ENCODE data around the gene TST. TPM values are rescaled to one million over a fixed set of nuclear protein-coding genes. Genes with fewer than 3 reads are reported as not detected.

TST gene
- polyA plus RNA-seq, 1 experiment = 26.3 TPM

- no peak for TF ChIP-seq CTCF (IDR thresholded peaks at IDR 0.05; ENCODE audit: low read depth, low read length)
- ChIA-PET POLR2A (no interaction called here), CTCF (interaction anchor here (0.8 kb wide), 1 partner anchor 10 kb away, joined by 4 read pairs; no protein-coding TSS in a partner anchor)
- Histone ChIP-seq H3K27me3 (ENCODE audit: control insufficient read depth, insufficient read depth, low read length) (peaks cover 8% of the 10 kb centered on the region), H3K9me3 (ENCODE audit: control insufficient read depth, insufficient read depth, low read length) (no peaks in the 10 kb centered on the region), H3K27ac (ENCODE audit: low read depth, low read length) (no peak overlapping the region), H3K4me3 (ENCODE audit: low read depth, low read length) (no peak overlapping the region)
- DNase-seq (ENCODE audit: low read depth, low spot score) = no peak
Observed at GRCh38 chr22:37011472-37011871, 7.8 kb downstream of the TST start.

GRCh38 chr22:37010976-37011375 lies 8.3 kb downstream of the TST start:
- ChIA-PET CTCF (interaction anchor here (0.8 kb wide), 1 partner anchor 11 kb away, joined by 4 read pairs; no protein-coding TSS in a partner anchor), POLR2A (no interaction called here)
- H3K9me3 ChIP-seq (ENCODE audit: control insufficient read depth, insufficient read depth, low read length) = no peaks in the 10 kb centered on the region

GRCh38 chr22:37010174-37010573 lies 9.1 kb downstream of the TST start:
- TF ChIP-seq CTCF (IDR thresholded peaks at IDR 0.05; ENCODE audit: low read depth, low read length) = no peak

More at GRCh38 chr22:37010976-37011375, 8.3 kb downstream of the TST start:
- no peak overlapping the region for H3K4me3 ChIP-seq (ENCODE audit: low read depth, low read length)
- no peak overlapping the region for H3K27ac ChIP-seq (ENCODE audit: low read depth, low read length)
- TF ChIP-seq CTCF (IDR thresholded peaks at IDR 0.05; ENCODE audit: low read depth, low read length) = no peak
- DNase-seq (ENCODE audit: low read depth, low spot score) = no peak
- peaks cover 12% of the 10 kb centered on the region for H3K27me3 ChIP-seq (ENCODE audit: control insufficient read depth, insufficient read depth, low read length)

GRCh38 chr22:37009490-37009889 lies 9.8 kb downstream of the TST start:
- no peak overlapping the region for H3K27ac ChIP-seq (ENCODE audit: low read depth, low read length)
- DNase-seq (ENCODE audit: low read depth, low spot score) = no peak
- POLR2A ChIA-PET = no interaction called here
- peaks cover 21% of the 10 kb centered on the region for H3K27me3 ChIP-seq (ENCODE audit: control insufficient read depth, insufficient read depth, low read length)
- H3K4me3 ChIP-seq (ENCODE audit: low read depth, low read length) = no peak overlapping the region
- TF ChIP-seq CTCF (IDR thresholded peaks at IDR 0.05; ENCODE audit: low read depth, low read length) = no peak
- H3K9me3 ChIP-seq (ENCODE audit: control insufficient read depth, insufficient read depth, low read length) = peaks cover 4% of the 10 kb centered on the region; the same call in 1 of the 2 replicates
- CTCF ChIA-PET = no interaction called here

More at GRCh38 chr22:37010174-37010573, 9.1 kb downstream of the TST start:
- peaks cover under 1% of the 10 kb centered on the region; the same call in 1 of the 2 replicates for H3K9me3 ChIP-seq (ENCODE audit: control insufficient read depth, insufficient read depth, low read length)
- peaks cover 17% of the 10 kb centered on the region for H3K27me3 ChIP-seq (ENCODE audit: control insufficient read depth, insufficient read depth, low read length)
- H3K27ac ChIP-seq (ENCODE audit: low read depth, low read length) = no peak overlapping the region
- no peak overlapping the region for H3K4me3 ChIP-seq (ENCODE audit: low read depth, low read length)
- ChIA-PET CTCF (no interaction called here), POLR2A (no interaction called here)
- no peak for DNase-seq (ENCODE audit: low read depth, low spot score)

- Histone ChIP-seq H3K27me3 (ENCODE audit: control insufficient read depth, insufficient read depth, low read length) (peaks cover 28% of the 10 kb centered on the region), H3K27ac (ENCODE audit: low read depth, low read length) (no peak overlapping the region), H3K4me3 (ENCODE audit: low read depth, low read length) (no peak overlapping the region), H3K9me3 (ENCODE audit: control insufficient read depth, insufficient read depth, low read length) (peaks cover 4% of the 10 kb centered on the region; the same call in 1 of the 2 replicates)
- no peak for DNase-seq (ENCODE audit: low read depth, low spot score)
- CTCF ChIA-PET = interaction anchor here (0.7 to 1.5 kb wide), 3 partner anchors 13 to 152 kb away, joined by 3 to 5 read pairs (median 4); no protein-coding TSS in a partner anchor
- TF ChIP-seq CTCF (IDR thresholded peaks at IDR 0.05; ENCODE audit: low read depth, low read length) = no peak
- POLR2A ChIA-PET = no interaction called here
Observed at GRCh38 chr22:37008365-37008764, 10.9 kb downstream of the TST start.

All from AG04450 (cell line).